Panc1 (cell line): Measurements from ENCODE around the gene HCN1. TPM values are rescaled to one million over a fixed set of nuclear protein-coding genes. Genes with fewer than 3 reads are reported as not detected.

ENCODE experiments used
- ATAC-seq: fragments of 200-7000 bp; cut with Tn5 transposase; 2 replicates; pipeline ENCODE4 v1.9.1; 2020; ENCODE audit warnings: mild to moderate bottlenecking, moderate library complexity
- BruUV-seq: library from RNA; stranded (reverse); fragments of 400-500 nt; replicated peaks from 2 replicates; lab custom pipeline; 2021; lab: Mats Ljungman, UMichigan
- CTCF ChIA-PET: fragments of 300-600 bp; sonication (Branson Sonifier 250); formaldehyde crosslinking; loops from one replicate; lab custom pipeline; 2022; ENCODE audit warnings: antibody characterized with exemption; lab: Charles Lee
- POLR2A ChIA-PET: fragments of 300-600 bp; sonication (Branson Sonifier 250); formaldehyde crosslinking; loops from one replicate; lab custom pipeline; 2022; ENCODE audit warnings: antibody characterized with exemption; lab: Charles Lee
- DNase-seq: peaks from one replicate; pipeline ENCODE4 v3.0.0-alpha.2; 2010; ENCODE audit warnings: low read depth, low spot score
- H3K27ac ChIP-seq: 2 replicates; pipeline ENCODE4 v1.5.1; 2011; ENCODE audit warnings: mild to moderate bottlenecking, low read length, inconsistent platforms
- H3K27me3 ChIP-seq: fragments of 200-500 bp; sonication (Bioruptor generic); 2 replicates; pipeline ENCODE4 v1.6.0; 2014; ENCODE audit warnings: low read length, inconsistent platforms; ENCODE audit not compliant: control insufficient read depth, insufficient read depth
- H3K36me3 ChIP-seq: fragments of 200-500 bp; sonication (Bioruptor generic); 2 replicates; pipeline ENCODE4 v1.5.1; 2014; ENCODE audit warnings: inconsistent platforms, mild to moderate bottlenecking, low read length, moderate library complexity; ENCODE audit not compliant: control insufficient read depth, insufficient read depth
- H3K4me1 ChIP-seq: 2 replicates; pipeline ENCODE4 v1.5.1; 2011; ENCODE audit warnings: inconsistent platforms, mild to moderate bottlenecking, low read length, moderate library complexity; ENCODE audit not compliant: control insufficient read depth, insufficient read depth
- H3K4me3 ChIP-seq, 2 experiments: 2 replicates each; pipeline ENCODE4 v1.5.1; 2011 to 2012; ENCODE audit warnings: low read depth in 2 of 2, low read length in 2 of 2, mild to moderate bottlenecking in 2 of 2, inconsistent platforms in 1 of 2, moderate library complexity in 1 of 2
- H3K9me3 ChIP-seq: fragments of 200-500 bp; sonication (Bioruptor generic); 2 replicates; pipeline ENCODE4 v1.5.1; 2014; ENCODE audit warnings: low read depth, mild to moderate bottlenecking, inconsistent platforms, low read length, moderate library complexity; ENCODE audit not compliant: control insufficient read depth, insufficient read depth
- CTCF ChIP-seq: fragments of 450-650 bp; IDR thresholded peaks from 2 replicates; pipeline ENCODE4 v1.5.1; 2017; ENCODE audit warnings: mild to moderate bottlenecking
- POLR2AphosphoS5 ChIP-seq: IDR thresholded peaks from 2 replicates; pipeline ENCODE4 v1.6.1; 2012; ENCODE audit warnings: mild to moderate bottlenecking, low read depth, low read length, moderate library complexity
- REST ChIP-seq, 2 experiments: IDR thresholded peaks; 2 replicates each; pipeline ENCODE4 v1.6.1; 2011 to 2012; ENCODE audit warnings: low read depth in 2 of 2, control low read depth in 1 of 2, low read length in 1 of 2, mild to moderate bottlenecking in 1 of 2, moderate library complexity in 1 of 2; ENCODE audit not compliant: insufficient read depth in 1 of 2
- SIN3A ChIP-seq: IDR thresholded peaks from 2 replicates; pipeline ENCODE4 v1.6.1; 2012; ENCODE audit warnings: low read depth, mild to moderate bottlenecking, low read length, moderate library complexity, borderline replicate concordance; ENCODE audit not compliant: insufficient read depth
- TCF7L2 ChIP-seq: IDR thresholded peaks from 2 replicates; pipeline ENCODE4 v1.6.1; 2011; ENCODE audit warnings: mild to moderate bottlenecking, low read depth, low read length, inconsistent platforms
- in situ Hi-C: cut with HindIII; loops from 2 replicates; pipeline ENCODE4 v1.10.0; 2016; ENCODE audit warnings: low sequenced_read_pairs, low pct_unique_long_range_greater_than_20kb
- intact Hi-C: fragments of 100-400 bp; cut with micrococcal nuclease; formaldehyde crosslinking; loops from one replicate; pipeline ENCODE4 v1.10.0; 2022; ENCODE audit not compliant: unreplicated experiment
- total RNA-seq: library from RNA; stranded (reverse); gene quantifications from one replicate; pipeline ENCODE4 v1.2.1, GENCODE V29; 2021; ENCODE audit not compliant: unreplicated experiment

Gene HCN1
- total RNA-seq, 1 experiment from 2014 or later, result 0.36 TPM

GRCh38 chr5:45383985-45384384, 312.2 kb downstream of the HCN1 start:
- Histone ChIP-seq H3K27me3 (no peaks in the 10 kb centered on the region), H3K9me3 (no peaks in the 10 kb centered on the region), H3K36me3 (no peaks in the 10 kb centered on the region), H3K27ac (no peak overlapping the region), H3K4me3 (no peak overlapping the region), H3K4me1 (no peaks in the 10 kb centered on the region; the same call in 1 of the 2 replicates)
- CTCF ChIA-PET, result no interaction called here
- POLR2A ChIA-PET, result no interaction called here
- no TSS peak for BruUV-seq
- in situ Hi-C loops (no loop called here), intact Hi-C loops (no loop called here)
- no peak for DNase-seq
- TF ChIP-seq REST (IDR thresholded peaks at IDR 0.05; ENCODE audit: insufficient read depth in 1 of 2, low read depth in 2 of 2, low read length in 1 of 2), result no peak
- no peak for TF ChIP-seq POLR2AphosphoS5
- TF ChIP-seq CTCF, result no peak
- TF ChIP-seq TCF7L2, result no peak
- TF ChIP-seq SIN3A, result no peak
- no peak for ATAC-seq

- CTCF ChIA-PET, result no interaction called here
- H3K27ac ChIP-seq, result no peak overlapping the region
- no peak overlapping the region for H3K4me3 ChIP-seq
- intact Hi-C loops (no loop called here), in situ Hi-C loops (no loop called here)
- no TSS peak for BruUV-seq
- ATAC-seq, result no peak
- no peaks in the 10 kb centered on the region for H3K9me3 ChIP-seq
- H3K36me3 ChIP-seq, result no peaks in the 10 kb centered on the region
- no peak for DNase-seq
- POLR2A ChIA-PET, result no interaction called here
- no peaks in the 10 kb centered on the region for H3K27me3 ChIP-seq
- H3K4me1 ChIP-seq, result no peaks in the 10 kb centered on the region; the same call in 1 of the 2 replicates
- no peak for TF ChIP-seq REST (IDR thresholded peaks at IDR 0.05; ENCODE audit: insufficient read depth in 1 of 2, low read depth in 2 of 2, low read length in 1 of 2)
These were observed 313.6 kb downstream of the HCN1 start for GRCh38 chr5:45382583-45382982.
